PC-3 (cell line): ENCODE data around the gene RNF183. TPM values are rescaled to one million over a fixed set of nuclear protein-coding genes. Genes with fewer than 3 reads are reported as not detected.

ENCODE experiments used
- ATAC-seq: fragments of 200-7000 bp; cut with Tn5 transposase; 2 replicates; pipeline ENCODE4 v1.9.1; 2020; ENCODE audit warnings: mild to moderate bottlenecking, moderate library complexity
- BruUV-seq: library from RNA; stranded (reverse); fragments of 400-500 nt; replicated peaks from 2 replicates; lab custom pipeline; 2021; lab: Mats Ljungman, UMichigan
- CTCF ChIA-PET: fragments of 300-600 bp; sonication (Branson Sonifier 250); formaldehyde crosslinking; loops from one replicate; lab custom pipeline; 2022; ENCODE audit warnings: antibody characterized with exemption; lab: Charles Lee
- POLR2A ChIA-PET: fragments of 300-600 bp; sonication (Branson Sonifier 250); formaldehyde crosslinking; loops from one replicate; lab custom pipeline; 2022; ENCODE audit warnings: antibody characterized with exemption; ENCODE audit not compliant: unreplicated experiment; lab: Charles Lee
- DNase-seq: peaks from one replicate; pipeline ENCODE4 v3.0.0-alpha.2; 2015
- H2AFZ ChIP-seq: fragments of 300-600 bp; sonication (generic); 2 replicates; pipeline ENCODE4 v1.6.0; 2016; ENCODE audit warnings: antibody characterized with exemption, low read length
- H3F3A ChIP-seq: fragments of 300-600 bp; sonication (generic); one replicate; pipeline ENCODE4 v1.6.0; 2017; ENCODE audit warnings: antibody characterized with exemption, low read length, control low read depth, mild to moderate bottlenecking; ENCODE audit not compliant: unreplicated experiment
- H3K27ac ChIP-seq: fragments of 300-600 bp; sonication (generic); 2 replicates; pipeline ENCODE4 v1.5.1; 2016; ENCODE audit warnings: mild to moderate bottlenecking, low read length
- H3K27me3 ChIP-seq: fragments of 300-600 bp; sonication (generic); 2 replicates; pipeline ENCODE4 v1.6.1; 2016; ENCODE audit warnings: low read length, mixed read lengths
- H3K36me3 ChIP-seq: fragments of 300-600 bp; sonication (generic); 2 replicates; pipeline ENCODE4 v1.6.1; 2016; ENCODE audit warnings: low read depth, mixed run types, low read length, mixed read lengths
- H3K4me1 ChIP-seq: fragments of 300-600 bp; sonication (generic); 2 replicates; pipeline ENCODE4 v1.5.1; 2016; ENCODE audit warnings: low read length; ENCODE audit not compliant: insufficient read depth
- H3K4me2 ChIP-seq: fragments of 300-600 bp; sonication (generic); 2 replicates; pipeline ENCODE4 v1.6.0; 2016; ENCODE audit warnings: low read length
- H3K4me3 ChIP-seq: fragments of 300-600 bp; sonication (generic); 2 replicates; pipeline ENCODE4 v1.5.1; 2016; ENCODE audit warnings: mild to moderate bottlenecking, low read length, mixed read lengths
- H3K79me2 ChIP-seq: fragments of 300-600 bp; sonication (generic); 2 replicates; pipeline ENCODE4 v1.6.1; 2017; ENCODE audit warnings: low read length, mixed read lengths
- H3K9ac ChIP-seq: fragments of 300-600 bp; sonication (generic); 2 replicates; pipeline ENCODE4 v1.6.0; 2016; ENCODE audit warnings: mild to moderate bottlenecking, low read length
- H3K9me2 ChIP-seq: fragments of 300-600 bp; sonication (generic); replicated peaks from 2 replicates; pipeline ENCODE4 v1.6.1; 2016; ENCODE audit warnings: mixed run types, low read length, mixed read lengths
- H3K9me3 ChIP-seq: fragments of 300-600 bp; sonication (generic); 2 replicates; pipeline ENCODE4 v1.6.1; 2016; ENCODE audit warnings: low read length, mixed read lengths
- H4K20me1 ChIP-seq: fragments of 300-600 bp; sonication (generic); 2 replicates; pipeline ENCODE4 v1.6.1; 2016; ENCODE audit warnings: low read length, mixed read lengths
- CTCF ChIP-seq: fragments of 300-600 bp; sonication (generic); conservative IDR thresholded peaks from 2 replicates; pipeline ENCODE4 v1.5.1; 2017; ENCODE audit warnings: antibody characterized with exemption, low read depth, mild to moderate bottlenecking, low read length
- EZH2 ChIP-seq: fragments of 300-600 bp; sonication (generic); IDR thresholded peaks from one replicate; pipeline ENCODE4 v1.6.1; 2017; ENCODE audit warnings: antibody characterized with exemption, mild to moderate bottlenecking, low read length; ENCODE audit not compliant: unreplicated experiment
- EZH2phosphoT487 ChIP-seq: fragments of 300-600 bp; sonication (generic); IDR thresholded peaks from 2 replicates; pipeline ENCODE4 v1.6.1; 2018; ENCODE audit warnings: mild to moderate bottlenecking, antibody characterized with exemption, low read length, borderline replicate concordance
- intact Hi-C: fragments of 100-400 bp; cut with micrococcal nuclease; formaldehyde crosslinking; loops from 2 replicates; pipeline ENCODE4 v1.9.0; 2023
- total RNA-seq: library from RNA; depleted of rRNA; stranded (reverse); fragments of >200 nt; gene quantifications from 2 replicates; pipeline ENCODE4 v1.2.3, GENCODE V29; 2014; rRNA removed

The RNF183 gene
- total RNA-seq, 1 experiment from 2014 or later, result not detected

GRCh38 chr9:113247640-113248039 is 55.5 kb downstream of the RNF183 start:
- Histone ChIP-seq H3K4me2 (no peak overlapping the region), H3K27ac (no peak overlapping the region), H3K9me2 (no peaks in the 10 kb centered on the region), H4K20me1 (no peaks in the 10 kb centered on the region), H3K9me3 (no peaks in the 10 kb centered on the region), H3K36me3 (no peaks in the 10 kb centered on the region), H3K9ac (no peak overlapping the region), H3K4me3 (no peak overlapping the region), H3K27me3 (no peaks in the 10 kb centered on the region), H3F3A (no peaks in the 10 kb centered on the region), H3K79me2 (no peaks in the 10 kb centered on the region), H2AFZ (no peak overlapping the region), H3K4me1 (no peaks in the 10 kb centered on the region)
- BruUV-seq, result no TSS peak
- no peak for DNase-seq
- ChIA-PET POLR2A (no interaction called here), CTCF (no interaction called here)
- ATAC-seq, result no peak
- TF ChIP-seq EZH2phosphoT487 (no peak), CTCF (no peak), EZH2 (no peak)
- intact Hi-C loops, result no loop called here

Other genes starting within 250 kb of the RNF183 start
- not detected in 2 replicates for gene ZFP37, start 246.7 kb downstream of the RNF183 start, total RNA-seq
- 2.1 and 3.6 TPM in 2 replicates for gene SLC31A2, start 152.4 kb downstream of the RNF183 start, total RNA-seq
- gene FKBP15, start 82.1 kb downstream of the RNF183 start, total RNA-seq, result 10.7 and 15.0 TPM in 2 replicates
- 9.2 and 9.7 TPM in 2 replicates for gene SLC31A1, start 81.8 kb downstream of the RNF183 start, total RNA-seq
- gene CDC26, start 27.8 kb downstream of the RNF183 start, total RNA-seq, result 32.4 and 34.7 TPM in 2 replicates
- gene PRPF4, start 27.7 kb downstream of the RNF183 start, total RNA-seq, result 27.4 and 32.1 TPM in 2 replicates
- gene WDR31, start 36.9 kb upstream of the RNF183 start, total RNA-seq, result 1.7 TPM in 2 replicates
- gene BSPRY, start 46.2 kb upstream of the RNF183 start, total RNA-seq, result 22.6 and 23.7 TPM in 2 replicates
- gene HDHD3, start 73.6 kb upstream of the RNF183 start, total RNA-seq, result 17.8 and 19.2 TPM in 2 replicates
- 6.6 and 7.9 TPM in 2 replicates for gene ALAD, start 97.9 kb upstream of the RNF183 start, total RNA-seq
- gene POLE3, start 107.3 kb upstream of the RNF183 start, total RNA-seq, result 83.4 and 84.7 TPM in 2 replicates
- gene C9orf43, start 107.4 kb upstream of the RNF183 start, total RNA-seq, result 0.29 and 0.52 TPM in 2 replicates
- 26.3 and 30.8 TPM in 2 replicates for gene RGS3, start 160.4 kb upstream of the RNF183 start, total RNA-seq